Astrocyte (in vitro differentiated cells and primary cell): ENCODE results near the gene SEMG2. TPM values are rescaled to one million over a fixed set of nuclear protein-coding genes. Genes with fewer than 3 reads are reported as not detected.

Source experiments
- DNase-seq: peaks from one replicate; pipeline ENCODE4 v3.0.0-alpha.2; 2010; ENCODE audit warnings: low read depth
- FAIRE-seq: peaks from 2 replicates; lab custom pipeline; 2011; peaks lifted over from hg19 to GRCh38; lab: Jason Lieb, UNC
- H2AFZ ChIP-seq: 2 replicates; pipeline ENCODE4 v1.6.0; 2012; ENCODE audit warnings: low read depth, low read length, inconsistent platforms
- H3K27ac ChIP-seq: 2 replicates; pipeline ENCODE4 v1.5.1; 2011; ENCODE audit warnings: low read depth, low read length, inconsistent platforms
- H3K27me3 ChIP-seq: 2 replicates; pipeline ENCODE4 v1.6.0; 2011; ENCODE audit warnings: low read length, inconsistent platforms; ENCODE audit not compliant: insufficient read depth
- H3K36me3 ChIP-seq: 2 replicates; pipeline ENCODE4 v1.5.1; 2011; ENCODE audit warnings: low read length, inconsistent platforms; ENCODE audit not compliant: insufficient read depth
- H3K4me1 ChIP-seq: 2 replicates; pipeline ENCODE4 v1.5.1; 2011; ENCODE audit warnings: low read length, inconsistent platforms; ENCODE audit not compliant: insufficient read depth
- H3K4me2 ChIP-seq: 2 replicates; pipeline ENCODE4 v1.6.0; 2012; ENCODE audit warnings: low read length, inconsistent platforms
- H3K4me3 ChIP-seq: 2 replicates; pipeline ENCODE4 v1.5.1; 2011; ENCODE audit warnings: low read depth, mild to moderate bottlenecking, low read length, inconsistent platforms; ENCODE audit not compliant: insufficient read depth
- H3K79me2 ChIP-seq: 2 replicates; pipeline ENCODE4 v1.6.0; 2012; ENCODE audit warnings: mild to moderate bottlenecking, low read length, inconsistent platforms; ENCODE audit not compliant: insufficient read depth
- H3K9ac ChIP-seq: 2 replicates; pipeline ENCODE4 v1.6.0; 2012; ENCODE audit warnings: mild to moderate bottlenecking, low read length, inconsistent platforms
- H3K9me3 ChIP-seq: 2 replicates; pipeline ENCODE4 v1.5.1; 2012; ENCODE audit warnings: low read depth, mild to moderate bottlenecking, low read length, inconsistent platforms; ENCODE audit not compliant: insufficient read depth
- H4K20me1 ChIP-seq: 2 replicates; pipeline ENCODE4 v1.6.0; 2012; ENCODE audit warnings: low read length, inconsistent platforms; ENCODE audit not compliant: insufficient read depth
- H3K27ac Mint-ChIP-seq: one replicate; pipeline ENCODE4 v1.8.0; 2021; ENCODE audit warnings: mild to moderate bottlenecking, mixed read lengths; ENCODE audit not compliant: unreplicated experiment
- H3K27me3 Mint-ChIP-seq: one replicate; pipeline ENCODE4 v1.8.0; 2021; ENCODE audit warnings: low read depth, mixed read lengths; ENCODE audit not compliant: unreplicated experiment
- H3K36me3 Mint-ChIP-seq: one replicate; pipeline ENCODE4 v1.8.0; 2021; ENCODE audit warnings: low read depth, mixed read lengths; ENCODE audit not compliant: unreplicated experiment
- H3K4me1 Mint-ChIP-seq: one replicate; pipeline ENCODE4 v1.8.0; 2021; ENCODE audit warnings: low read depth, mixed read lengths; ENCODE audit not compliant: unreplicated experiment
- H3K4me3 Mint-ChIP-seq: one replicate; pipeline ENCODE4 v1.8.0; 2021; ENCODE audit warnings: mild to moderate bottlenecking, moderate library complexity, mixed read lengths; ENCODE audit not compliant: unreplicated experiment
- H3K9me3 Mint-ChIP-seq: one replicate; pipeline ENCODE4 v1.8.0; 2021; ENCODE audit warnings: mild to moderate bottlenecking, mixed read lengths; ENCODE audit not compliant: unreplicated experiment
- CTCF ChIP-seq: IDR thresholded peaks from 2 replicates; pipeline ENCODE4 v1.5.1; 2011; ENCODE audit warnings: low read depth, mild to moderate bottlenecking, inconsistent platforms, low read length, moderate library complexity; ENCODE audit not compliant: insufficient read depth
- EZH2 ChIP-seq: IDR thresholded peaks from 2 replicates; pipeline ENCODE4 v1.6.1; 2012; ENCODE audit warnings: mild to moderate bottlenecking, low read length, inconsistent platforms; ENCODE audit not compliant: insufficient read depth
- total RNA-seq: library from RNA; stranded (reverse); gene quantifications from 2 replicates; pipeline ENCODE4 v1.2.1, GENCODE V29; 2021

SEMG2 gene
- total RNA-seq, 1 donor from 2014 or later: not detected

GRCh38 chr20:45254383-45255262 lies 33.5 kb downstream of the SEMG2 start, which contains the start of gene SLPI:
SLPI (minus strand) TSS chr20:45254564; CDS start chr20:45254543, 21 bp downstream.
- no peak within 1 kb of the TSS for H3K27ac Mint-ChIP-seq
- no peaks in the 10 kb centered on the region for H3K9me3 Mint-ChIP-seq
- Histone ChIP-seq H3K79me2 (no peaks in the 10 kb centered on the region), H3K36me3 (no peaks in the 10 kb centered on the region), H3K4me1 (no peaks in the 10 kb centered on the region), H4K20me1 (no peaks in the 10 kb centered on the region), H3K27ac (no peak within 1 kb of the TSS), H2AFZ (no peak within 1 kb of the TSS), H3K4me3 (no peak within 1 kb of the TSS), H3K9ac (no peak within 1 kb of the TSS), H3K27me3 (peaks cover 3% of the 10 kb centered on the region), H3K9me3 (no peaks in the 10 kb centered on the region), H3K4me2 (no peak within 1 kb of the TSS)
- H3K36me3 Mint-ChIP-seq: no peaks in the 10 kb centered on the region
- DNase-seq (peak; percentile 7), FAIRE-seq (no peak)
- H3K27me3 Mint-ChIP-seq: peaks cover 18% of the 10 kb centered on the region
- TF ChIP-seq EZH2 (no peak), CTCF (no peak)
- no peaks in the 10 kb centered on the region for H3K4me1 Mint-ChIP-seq
- no peak within 1 kb of the TSS for H3K4me3 Mint-ChIP-seq

- Histone ChIP-seq H3K27ac (no peak overlapping the region), H3K36me3 (no peaks in the 10 kb centered on the region), H3K27me3 (peaks cover 8% of the 10 kb centered on the region), H4K20me1 (no peaks in the 10 kb centered on the region), H3K79me2 (no peaks in the 10 kb centered on the region), H3K9me3 (no peaks in the 10 kb centered on the region), H2AFZ (no peak overlapping the region), H3K4me2 (no peak overlapping the region), H3K4me1 (no peaks in the 10 kb centered on the region), H3K9ac (no peak overlapping the region), H3K4me3 (no peak overlapping the region)
- Mint-ChIP-seq H3K27me3 (peaks cover 12% of the 10 kb centered on the region), H3K4me3 (no peak overlapping the region), H3K36me3 (no peaks in the 10 kb centered on the region), H3K27ac (no peak overlapping the region), H3K9me3 (no peaks in the 10 kb centered on the region), H3K4me1 (no peaks in the 10 kb centered on the region)
- no peak for FAIRE-seq
- TF ChIP-seq EZH2 (no peak), CTCF (no peak)
- DNase-seq: no peak
Observed at GRCh38 chr20:45257161-45257560, 36.0 kb downstream of the SEMG2 start.

- H3K9me3 ChIP-seq: no peaks in the 10 kb centered on the region
- H3K4me1 ChIP-seq: no peaks in the 10 kb centered on the region
- no peak overlapping the region for H3K27ac ChIP-seq
- Mint-ChIP-seq H3K4me3 (no peak overlapping the region), H3K27me3 (peaks cover 12% of the 10 kb centered on the region), H3K27ac (no peak overlapping the region), H3K36me3 (no peaks in the 10 kb centered on the region), H3K4me1 (no peaks in the 10 kb centered on the region), H3K9me3 (no peaks in the 10 kb centered on the region)
- H3K9ac ChIP-seq: no peak overlapping the region
- no peak for TF ChIP-seq CTCF
- no peak for TF ChIP-seq EZH2
- peaks cover 8% of the 10 kb centered on the region for H3K27me3 ChIP-seq
- H3K36me3 ChIP-seq: no peaks in the 10 kb centered on the region
- H4K20me1 ChIP-seq: no peaks in the 10 kb centered on the region
- no peak for DNase-seq
- H3K4me2 ChIP-seq: no peak overlapping the region
- no peak for FAIRE-seq
- H3K4me3 ChIP-seq: no peak overlapping the region
- H2AFZ ChIP-seq: no peak overlapping the region
- no peaks in the 10 kb centered on the region for H3K79me2 ChIP-seq
Observed at GRCh38 chr20:45257711-45258110, 36.5 kb downstream of the SEMG2 start.
